GM12864 (cell line): ENCODE results near the gene OSBPL5.

Experiments used
- DNase-seq: peaks from one replicate; pipeline ENCODE4 v3.0.0-alpha.2; 2011; ENCODE audit warnings: low read depth
- H3K4me3 ChIP-seq: 2 replicates; pipeline ENCODE4 v1.5.1; 2011; ENCODE audit warnings: mild to moderate bottlenecking, low read depth, low read length, control low read depth
- CTCF ChIP-seq: IDR thresholded peaks from 2 replicates; pipeline ENCODE4 v1.5.1; 2011; ENCODE audit warnings: low read depth, mild to moderate bottlenecking, moderate library complexity, low read length, control low read depth, inconsistent platforms; ENCODE audit errors: missing control alignments

Gene OSBPL5

GRCh38 chr11:3091081-3091845 is 73.8 kb downstream of the OSBPL5 start:
- DNase-seq = no peak
- no peak overlapping the region for H3K4me3 ChIP-seq
- no peak for TF ChIP-seq CTCF

- no peak for TF ChIP-seq CTCF
- DNase-seq = no peak
- no peak overlapping the region for H3K4me3 ChIP-seq
These were observed 74.8 kb downstream of the OSBPL5 start for GRCh38 chr11:3090096-3090901.

- H3K4me3 ChIP-seq = no peak overlapping the region
- DNase-seq = no peak
- no peak for TF ChIP-seq CTCF
These were observed 75.7 kb downstream of the OSBPL5 start for GRCh38 chr11:3089236-3090061.

GRCh38 chr11:3088806-3089205 is 76.3 kb downstream of the OSBPL5 start:
- DNase-seq = no peak
- no peak for TF ChIP-seq CTCF
- no peak overlapping the region for H3K4me3 ChIP-seq

GRCh38 chr11:3087821-3088800 is 77.0 kb downstream of the OSBPL5 start:
- TF ChIP-seq CTCF = no peak
- H3K4me3 ChIP-seq = no peak overlapping the region
- DNase-seq = no peak

GRCh38 chr11:3087373-3087772 is 77.7 kb downstream of the OSBPL5 start:
- no peak overlapping the region for H3K4me3 ChIP-seq
- DNase-seq = no peak
- TF ChIP-seq CTCF = no peak
